NCI-H1105 (cell line): Measurements from ENCODE around the gene JHY.
A peak's percentile ranks its signal among the peaks of the same experiment; 100 is the strongest.
"Not testable (repeated sequence)": the region's sequence is repeated elsewhere in the genome, so short reads cannot be mapped to it uniquely, and the experiment has no call there.

Experiments
- DNase-seq: peaks from one replicate; lab custom pipeline; 2025; lab: John Stamatoyannopoulos, UW

JHY gene

GRCh38 chr11:122882189-122882856, at the start of gene JHY:
JHY (plus strand) TSS chr11:122882759; CDS start chr11:122885850, 3,091 bp downstream.
- peak; percentile 52 for DNase-seq

- DNase-seq, result no peak
Observed at GRCh38 chr11:122833846-122834464, 48.6 kb upstream of the JHY start.

GRCh38 chr11:122836916-122837315, 45.6 kb upstream of the JHY start:
- no peak for DNase-seq

- no peak for DNase-seq
Observed at GRCh38 chr11:122837528-122838346, 44.8 kb upstream of the JHY start.

- no peak for DNase-seq
Observed at GRCh38 chr11:122843281-122844141, 39.0 kb upstream of the JHY start.

- no peak for DNase-seq
Observed at GRCh38 chr11:122847466-122847865, 35.1 kb upstream of the JHY start.

- no peak for DNase-seq
Observed at GRCh38 chr11:122848186-122848585, 34.4 kb upstream of the JHY start.

GRCh38 chr11:122850076-122850631, 32.4 kb upstream of the JHY start:
- no peak for DNase-seq

- no peak for DNase-seq
Observed at GRCh38 chr11:122851366-122851966, 31.1 kb upstream of the JHY start.

GRCh38 chr11:122852074-122852795, 30.3 kb upstream of the JHY start:
- DNase-seq, result no peak

- no peak for DNase-seq
Observed at GRCh38 chr11:122852796-122853160, 29.8 kb upstream of the JHY start.

- no peak for DNase-seq
Observed at GRCh38 chr11:122853261-122853660, 29.3 kb upstream of the JHY start.

GRCh38 chr11:122853971-122854446, 28.6 kb upstream of the JHY start:
- peak; percentile 84 for DNase-seq

GRCh38 chr11:122861631-122862030, 20.9 kb upstream of the JHY start:
- no peak for DNase-seq

GRCh38 chr11:122862091-122862490, 20.5 kb upstream of the JHY start:
- DNase-seq, result no peak

GRCh38 chr11:122863154-122863553, 19.4 kb upstream of the JHY start:
- not testable (repeated sequence) for DNase-seq

GRCh38 chr11:122863704-122864326, 18.7 kb upstream of the JHY start:
- DNase-seq, result peak; percentile 59

- DNase-seq, result no peak
Observed at GRCh38 chr11:122864386-122865115, 18.0 kb upstream of the JHY start.

- no peak for DNase-seq
Observed at GRCh38 chr11:122869622-122870021, 12.9 kb upstream of the JHY start.
